H1 (cell line): ENCODE results near the gene CADM2. TPM values are rescaled to one million over a fixed set of nuclear protein-coding genes. Genes with fewer than 3 reads are reported as not detected.

Source experiments
- CTCF ChIA-PET: fragments of 300-600 bp; sonication (Branson Sonifier 250); formaldehyde crosslinking; loops from one replicate; lab custom pipeline; 2021; ENCODE audit not compliant: partially characterized antibody; lab: Charles Lee
- POLR2A ChIA-PET: fragments of 300-600 bp; sonication (Branson Sonifier 250); formaldehyde crosslinking; loops from one replicate; lab custom pipeline; 2021; ENCODE audit warnings: inconsistent platforms; ENCODE audit not compliant: partially characterized antibody; lab: Charles Lee
- DNase-seq, 2 experiments: peaks; one replicate each; pipeline versions ENCODE4 v3.0.0 to v3.0.0-alpha.2; 2010 to 2022; ENCODE audit warnings: low spot score in 2 of 2, low read depth in 1 of 2, mixed read lengths in 1 of 2
- FAIRE-seq: peaks from 2 replicates; lab custom pipeline; 2011; peaks lifted over from hg19 to GRCh38; lab: Jason Lieb, UNC
- H2AFZ ChIP-seq: 2 replicates; pipeline ENCODE4 v1.8.1; 2012; ENCODE audit warnings: low read length, inconsistent platforms
- H2AK5ac ChIP-seq: 2 replicates; pipeline ENCODE4 v1.6.1; 2013; ENCODE audit warnings: low read depth, low read length
- H2BK120ac ChIP-seq: replicated peaks from 2 replicates; pipeline ENCODE3; 2013; ENCODE audit warnings: low read depth, low read length, inconsistent platforms
- H2BK12ac ChIP-seq: 2 replicates; pipeline ENCODE4 v1.6.1; 2013; ENCODE audit warnings: low read depth, low read length
- H2BK15ac ChIP-seq: 2 replicates; pipeline ENCODE4 v1.6.1; 2013; ENCODE audit warnings: low read length
- H2BK20ac ChIP-seq: 2 replicates; pipeline ENCODE4 v1.6.1; 2013; ENCODE audit warnings: low read length
- H2BK5ac ChIP-seq: 2 replicates; pipeline ENCODE4 v1.6.1; 2013; ENCODE audit warnings: low read depth, low read length
- H3K14ac ChIP-seq: 2 replicates; pipeline ENCODE4 v1.6.1; 2013; ENCODE audit warnings: inconsistent platforms; ENCODE audit not compliant: insufficient read length
- H3K18ac ChIP-seq: 2 replicates; pipeline ENCODE4 v1.6.1; 2013; ENCODE audit warnings: low read length; ENCODE audit errors: extremely low read depth
- H3K23ac ChIP-seq: 2 replicates; pipeline ENCODE4 v1.6.1; 2013; ENCODE audit warnings: inconsistent platforms; ENCODE audit not compliant: insufficient read length
- H3K23me2 ChIP-seq: 2 replicates; pipeline ENCODE4 v1.6.1; 2013; ENCODE audit warnings: low read depth, low read length
- H3K27ac ChIP-seq: 2 replicates; pipeline ENCODE4 v1.6.1; 2011; ENCODE audit warnings: low read depth, low read length, inconsistent platforms
- H3K27me3 ChIP-seq, 4 experiments: replicated peaks in 1 of 4; 1 replicate in 1 of 4; 2 replicates in 3 of 4; pipeline versions ENCODE4 v1.6.1 to v1.8.1; 2011 to 2013; ENCODE audit warnings: low read length in 3 of 4, mild to moderate bottlenecking in 3 of 4, inconsistent platforms in 2 of 4, mixed read lengths in 2 of 4, moderate library complexity in 1 of 4; ENCODE audit not compliant: control insufficient read depth in 3 of 4, insufficient read depth in 3 of 4; ENCODE audit errors: extremely low read depth in 1 of 4
- H3K36me3 ChIP-seq, 4 experiments: 2 replicates each; pipeline versions ENCODE4 v1.6.1 to v1.8.1; 2011 to 2013; ENCODE audit warnings: mild to moderate bottlenecking in 4 of 4, low read length in 3 of 4, moderate library complexity in 2 of 4, control low read depth in 1 of 4, inconsistent platforms in 1 of 4; ENCODE audit not compliant: insufficient read depth in 4 of 4, control insufficient read depth in 2 of 4
- H3K4ac ChIP-seq: replicated peaks from 2 replicates; pipeline ENCODE3; 2013; ENCODE audit warnings: low read length, low read depth, mixed read lengths, inconsistent platforms; ENCODE audit not compliant: insufficient read length
- H3K4me1 ChIP-seq, 4 experiments: replicated peaks in 1 of 4; 1 replicate in 1 of 4; 2 replicates in 3 of 4; pipeline versions ENCODE4 v1.6.1 to v1.8.1; 2011 to 2013; ENCODE audit warnings: low read length in 3 of 4, inconsistent platforms in 2 of 4, mixed read lengths in 1 of 4; ENCODE audit not compliant: insufficient read depth in 4 of 4, control insufficient read depth in 3 of 4
- H3K4me2 ChIP-seq, 2 experiments: 2 replicates each; pipeline versions ENCODE4 v1.6.1 to v1.8.1; 2011 to 2013; ENCODE audit warnings: low read depth in 2 of 2, low read length in 2 of 2, control low read depth in 1 of 2, inconsistent platforms in 1 of 2, mild to moderate bottlenecking in 1 of 2; ENCODE audit not compliant: insufficient read depth in 1 of 2
- H3K4me3 ChIP-seq, 4 experiments: fragments of 200-600, 300-600 bp in 1 of 4; sonication (generic), shearing (Covaris generic), sonication (Bioruptor Twin) in 1 of 4; 2 replicates each; pipeline versions ENCODE4 v1.5.1 to v1.8.1; 2011 to 2016; ENCODE audit warnings: low read length in 4 of 4, low read depth in 3 of 4, control low read depth in 2 of 4, inconsistent platforms in 2 of 4, mild to moderate bottlenecking in 2 of 4, mixed read lengths in 1 of 4, moderate library complexity in 1 of 4; ENCODE audit not compliant: insufficient read depth in 2 of 4; ENCODE audit errors: extremely low read depth in 1 of 4
- H3K56ac ChIP-seq: replicated peaks from 2 replicates; pipeline ENCODE3; 2013; ENCODE audit warnings: low read depth, mild to moderate bottlenecking, mixed read lengths, low read length, inconsistent platforms; ENCODE audit not compliant: insufficient read length
- H3K79me1 ChIP-seq: 2 replicates; pipeline ENCODE4 v1.6.1; 2013; ENCODE audit warnings: low read depth, low read length, control low read depth
- H3K79me2 ChIP-seq, 2 experiments: 2 replicates each; pipeline versions ENCODE4 v1.6.1 to v1.8.1; 2012 to 2013; ENCODE audit warnings: low read length in 2 of 2, mild to moderate bottlenecking in 2 of 2, inconsistent platforms in 1 of 2; ENCODE audit not compliant: insufficient read depth in 2 of 2, control insufficient read depth in 1 of 2
- H3K9ac ChIP-seq, 4 experiments: replicated peaks in 1 of 4; 1 replicate in 1 of 4; 2 replicates in 3 of 4; pipeline versions ENCODE4 v1.6.1 to v1.8.1; 2011 to 2013; ENCODE audit warnings: low read depth in 3 of 4, low read length in 3 of 4, control low read depth in 2 of 4, mild to moderate bottlenecking in 2 of 4, moderate library complexity in 2 of 4, inconsistent platforms in 1 of 4; ENCODE audit errors: extremely low read depth in 1 of 4
- H3K9me3 ChIP-seq, 2 experiments: 2 replicates each; pipeline versions ENCODE4 v1.6.1 to v1.8.1; 2012 to 2013; ENCODE audit warnings: mild to moderate bottlenecking in 2 of 2, moderate library complexity in 2 of 2, control low read depth in 1 of 2, inconsistent platforms in 1 of 2, low read depth in 1 of 2, low read length in 1 of 2, mixed read lengths in 1 of 2; ENCODE audit not compliant: insufficient read depth in 2 of 2
- H4K20me1 ChIP-seq, 2 experiments: replicated peaks in 1 of 2; 2 replicates each; pipeline versions ENCODE3 to v1.8.1; 2011 to 2013; ENCODE audit warnings: inconsistent platforms in 2 of 2, low read length in 2 of 2, mild to moderate bottlenecking in 1 of 2; ENCODE audit not compliant: insufficient read depth in 2 of 2, control insufficient read depth in 1 of 2
- H4K5ac ChIP-seq: 2 replicates; pipeline ENCODE4 v1.6.1; 2013; ENCODE audit warnings: low read length, low read depth, mixed read lengths, inconsistent platforms; ENCODE audit not compliant: insufficient read length
- H4K8ac ChIP-seq: 2 replicates; pipeline ENCODE4 v1.8.0; 2013; ENCODE audit warnings: mild to moderate bottlenecking, moderate library complexity, low read length, inconsistent platforms; ENCODE audit not compliant: insufficient read depth; ENCODE audit errors: extremely low read depth
- H4K91ac ChIP-seq: replicated peaks from 2 replicates; pipeline ENCODE3; 2013; ENCODE audit warnings: low read length, mixed read lengths, inconsistent platforms; ENCODE audit not compliant: insufficient read length
- CREB1 ChIP-seq: IDR thresholded peaks from 2 replicates; pipeline ENCODE4 v1.6.1; 2012; ENCODE audit warnings: inconsistent platforms
- GTF2F1 ChIP-seq: IDR thresholded peaks from 2 replicates; pipeline ENCODE4 v1.6.1; 2012; ENCODE audit warnings: low read depth, low read length, improper control_type of control experiment, borderline replicate concordance
- KDM4A ChIP-seq: IDR thresholded peaks from one replicate; pipeline ENCODE4 v1.7.1; 2012; ENCODE audit warnings: low read depth, mild to moderate bottlenecking, moderate library complexity, low read length, inconsistent platforms; ENCODE audit not compliant: severe bottlenecking
- RNF2 ChIP-seq: fragments of 200-900, 300-1000 bp; sonication (generic); IDR thresholded peaks from 2 replicates; pipeline ENCODE4 v1.7.1; 2016; ENCODE audit warnings: borderline replicate concordance, low read depth, mild to moderate bottlenecking, antibody characterized with exemption, low read length; ENCODE audit not compliant: poor library complexity, severe bottlenecking; ENCODE audit errors: missing control alignments
- SIRT6 ChIP-seq: IDR thresholded peaks from one replicate; pipeline ENCODE4 v1.7.1; 2012; ENCODE audit warnings: low read length, inconsistent platforms
- TCF12 ChIP-seq: IDR thresholded peaks from 2 replicates; pipeline ENCODE4 v1.6.1; 2011; ENCODE audit warnings: low read depth, mild to moderate bottlenecking, low read length
- WGBS, 2 experiments: shearing (Covaris generic) in 1 of 2; methylation state at CpG; one replicate each; pipeline versions ENCODE4 v1.1.6 to v1.1.7; 2013 to 2015; ENCODE audit warnings: low lambda C conversion rate in 2 of 2, mixed read lengths in 2 of 2, inconsistent platforms in 1 of 2, low coverage in 1 of 2, missing lambda C conversion rate in 1 of 2; ENCODE audit not compliant: insufficient replicate concordance in 2 of 2, insufficient coverage in 1 of 2, insufficient read length in 1 of 2; ENCODE audit errors: extremely low coverage in 1 of 2, missing lambda C conversion rate in 1 of 2; 5-methylcytosine and 5-hydroxymethylcytosine counted together
- polyA plus RNA-seq, 7 experiments: library from polyadenylated mRNA; depleted of rRNA in 3 of 7; stranded (reverse) in 5 of 7; unstranded in 2 of 7; fragments of >200 nt in 5 of 7; fragments of 200-250 nt in 2 of 7; gene quantifications; 1 replicate in 5 of 7; 2 replicates in 1 of 7; 4 replicates in 1 of 7; pipeline versions ENCODE4 v1.2.1 to v1.2.3, GENCODE V29; 2011 to 2013; ENCODE audit warnings: missing spikeins in 2 of 7, mixed read lengths in 2 of 7
- total RNA-seq: library from RNA; stranded (reverse); fragmentation: NEBNext Ultra II Directional; extraction: Animal tissue kit (Norgen Biotek cat#: 25700); gene quantifications from 2 replicates; pipeline ENCODE4 v1.2.1, GENCODE V29; 2021

CADM2 gene
- total and polyA plus RNA-seq, 2 of the 8 experiments (the other 6 are each of a cell fraction or from before 2014, with no cell fraction given), result 14.9 to 20.9 TPM

- ChIA-PET POLR2A (no interaction called here), CTCF (no interaction called here)
- Histone ChIP-seq H3K4me2 (no peak overlapping the region), H3K9me3 (no peaks in the 10 kb centered on the region), H3K56ac (no peak overlapping the region), H3K23ac (no peak overlapping the region), H3K79me2 (no peaks in the 10 kb centered on the region), H2BK5ac (no peak overlapping the region), H2BK20ac (no peak overlapping the region), H3K4me3 (no peak overlapping the region), H4K5ac (no peak overlapping the region), H2BK15ac (no peak overlapping the region), H2AK5ac (no peak overlapping the region), H3K18ac (no peak overlapping the region), H3K36me3 (no peaks in the 10 kb centered on the region), H3K79me1 (no peaks in the 10 kb centered on the region), H2AFZ (no peak overlapping the region), H4K91ac (no peak overlapping the region), H3K4ac (no peak overlapping the region), H3K23me2 (no peaks in the 10 kb centered on the region), H3K27ac (no peak overlapping the region), H4K8ac (no peak overlapping the region), H3K14ac (no peak overlapping the region), H4K20me1 (no peaks in the 10 kb centered on the region), H3K9ac (no peak overlapping the region), H3K4me1 (peaks cover 0 to 3% (median 0%) of the 10 kb centered on the region in 4 experiments; a peak in 1 of 7 replicates), H2BK120ac (no peak overlapping the region), H2BK12ac (no peak overlapping the region), H3K27me3 (no peaks in the 10 kb centered on the region)
- no peak for DNase-seq
- 92% methylated on average over 2 of the region's 2 CpGs; no CpG with 5 or more reads in 1 of the 2 experiments for WGBS, 2 experiments
- FAIRE-seq, result no peak
- TF ChIP-seq TCF12 (no peak), SIRT6 (no peak), KDM4A (no peak), GTF2F1 (no peak), CREB1 (no peak), RNF2 (no peak)
Measured at GRCh38 chr3:85740561-85740960, 781.8 kb downstream of the CADM2 start.
